Stimulated activated naive CD4-positive, alpha-beta T cell (primary cell): Measurements from ENCODE around the gene PTPA.
A peak's percentile ranks its signal among the peaks of the same experiment; 100 is the strongest.

Source experiments
- DNase-seq, 6 experiments: peaks; one replicate each; lab custom pipeline; 2025; lab: John Stamatoyannopoulos, UW

The PTPA gene

GRCh38 chr9:129137292-129138143 is 26.3 kb downstream of the PTPA start:
- no peak for DNase-seq

DNA sequence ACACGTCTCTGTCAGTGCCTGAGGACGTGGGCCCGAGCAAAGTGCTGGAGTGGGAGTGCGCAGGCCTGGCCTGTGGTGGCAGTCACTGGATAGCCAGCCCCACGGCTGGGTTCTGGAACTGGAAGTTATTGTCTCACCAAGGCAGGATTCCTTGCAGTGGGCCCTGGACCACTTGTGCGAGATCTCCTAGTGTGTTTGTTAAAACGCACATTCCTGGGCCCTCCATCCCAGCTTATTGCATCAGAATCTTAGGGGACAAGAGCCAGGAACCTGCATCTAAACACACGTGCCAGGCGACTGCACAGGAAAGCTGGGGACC is 26.9 kb downstream of the PTPA start:
- DNase-seq, result no peak

DNA sequence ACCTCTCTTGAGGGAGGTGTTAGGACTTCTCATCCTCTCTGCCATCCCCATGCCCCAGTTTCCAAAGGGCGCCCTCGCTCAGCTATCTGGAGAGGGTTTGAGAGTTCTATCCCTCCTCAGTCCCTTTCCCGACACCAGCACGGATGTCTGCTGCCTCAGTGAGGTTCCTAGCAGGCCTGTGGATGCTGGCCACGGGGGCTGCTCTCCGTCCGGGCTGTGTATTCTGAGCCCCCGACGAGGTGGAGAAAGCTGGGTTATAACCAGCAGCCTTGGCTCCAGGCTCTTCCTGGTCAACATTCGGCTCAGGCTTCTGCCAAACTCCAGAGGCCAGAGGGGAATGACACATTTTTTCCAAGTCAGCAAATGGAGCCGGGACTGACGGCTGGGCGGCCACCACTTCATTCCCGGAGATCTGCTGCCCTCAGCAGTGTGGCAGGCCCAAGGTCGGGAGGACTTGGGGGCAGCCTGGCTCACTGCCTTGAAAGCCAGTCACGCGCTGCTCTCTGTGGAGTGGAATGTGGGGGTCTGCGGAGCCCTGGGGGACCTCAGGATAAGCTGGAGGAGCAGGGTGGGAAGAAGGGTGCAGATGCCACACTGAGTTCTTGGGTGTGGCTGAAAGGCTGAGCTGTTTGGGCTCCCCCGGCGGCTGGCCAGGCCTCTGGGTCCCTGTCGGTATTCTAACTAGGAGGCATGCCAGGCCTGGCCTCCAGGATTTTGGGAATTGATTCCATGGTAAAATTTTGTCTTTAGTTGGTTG is 27.4 kb downstream of the PTPA start:
- DNase-seq, result no peak

- DNase-seq, result peak; percentile 55 to 86 (median 66)
Measured at GRCh38 chr9:129139233-129139992, 28.2 kb downstream of the PTPA start.

DNA sequence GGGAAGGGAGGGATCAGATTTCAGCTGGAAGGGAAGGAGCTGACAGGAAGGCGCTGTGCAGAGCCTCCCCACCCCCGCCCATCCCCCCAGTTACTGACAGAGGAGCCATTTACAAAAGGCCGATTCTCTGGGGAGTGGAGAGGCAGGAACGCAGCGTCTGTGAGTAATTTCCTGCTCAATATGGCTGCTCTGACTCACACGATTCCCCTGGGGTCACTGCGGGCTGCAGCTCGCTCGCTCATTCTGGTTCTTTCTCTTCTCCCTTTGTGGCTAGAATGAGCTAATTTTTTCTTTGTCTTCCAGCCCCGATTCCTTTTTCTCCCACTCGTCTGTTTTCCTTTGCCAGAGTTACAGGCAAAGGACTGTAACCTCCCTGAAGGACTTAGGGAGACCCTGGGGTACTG is 28.8 kb downstream of the PTPA start:
- DNase-seq, result peak; percentile 55 to 69 (median 64)

- DNase-seq, result peak in 1 of 6 experiments; percentile 29
Measured at GRCh38 chr9:129140397-129141065, 29.3 kb downstream of the PTPA start.

- peak in 1 of 6 experiments; percentile 17 for DNase-seq
Measured at GRCh38 chr9:129141066-129142041, 30.1 kb downstream of the PTPA start.

- no peak for DNase-seq
Measured at GRCh38 chr9:129142138-129142935, 31.1 kb downstream of the PTPA start.

GRCh38 chr9:129143031-129143927 is 32.1 kb downstream of the PTPA start:
- peak; percentile 34 to 73 (median 58) for DNase-seq

- DNase-seq, result no peak
Measured at GRCh38 chr9:129145316-129145715, 34.1 kb downstream of the PTPA start.

- no peak for DNase-seq
Measured at GRCh38 chr9:129145841-129146292, 34.7 kb downstream of the PTPA start.

DNA sequence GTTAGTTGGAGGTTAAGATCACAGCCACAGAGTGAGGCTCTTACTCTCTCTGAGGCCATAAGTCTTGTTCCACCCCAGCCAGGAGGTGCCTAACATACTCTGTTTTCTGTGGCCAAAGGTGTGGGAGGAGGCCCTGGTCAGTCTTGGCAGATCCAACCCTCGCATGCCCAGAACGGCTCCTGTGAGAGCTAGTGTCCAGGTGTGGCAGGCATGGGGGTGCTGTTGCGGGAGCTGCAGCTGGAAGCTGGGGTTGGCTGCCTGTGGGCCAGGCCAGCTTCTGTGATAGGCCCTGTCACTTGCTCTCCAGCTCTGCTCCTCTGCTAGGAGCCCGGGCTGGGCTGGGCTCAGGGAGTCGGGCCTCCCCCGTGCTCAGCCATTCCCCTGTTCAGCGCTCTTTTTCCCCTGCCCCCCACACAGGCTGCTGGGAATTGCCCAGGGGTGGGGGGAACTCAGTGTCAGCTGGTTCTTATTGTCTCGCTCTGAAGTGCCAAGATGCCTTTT is 35.3 kb downstream of the PTPA start:
- DNase-seq, result no peak

- no peak for DNase-seq
Measured at GRCh38 chr9:129148463-129149204, 37.4 kb downstream of the PTPA start.

- no peak for DNase-seq
Measured at GRCh38 chr9:129149442-129149841, 38.2 kb downstream of the PTPA start.

- DNase-seq, result no peak
Measured at GRCh38 chr9:129150122-129150521, 38.9 kb downstream of the PTPA start.

GRCh38 chr9:129150672-129151211 is 39.5 kb downstream of the PTPA start:
- DNase-seq, result no peak

GRCh38 chr9:129151469-129151868 is 40.3 kb downstream of the PTPA start:
- no peak for DNase-seq
